ENCODE data around the gene SKI. TPM values are rescaled to one million over a fixed set of nuclear protein-coding genes. Genes with fewer than 3 reads are reported as not detected.

SKI gene
- total and polyA plus RNA-seq, 4 donors: 17.1 to 90.7 (median 40.7) TPM

DNA sequence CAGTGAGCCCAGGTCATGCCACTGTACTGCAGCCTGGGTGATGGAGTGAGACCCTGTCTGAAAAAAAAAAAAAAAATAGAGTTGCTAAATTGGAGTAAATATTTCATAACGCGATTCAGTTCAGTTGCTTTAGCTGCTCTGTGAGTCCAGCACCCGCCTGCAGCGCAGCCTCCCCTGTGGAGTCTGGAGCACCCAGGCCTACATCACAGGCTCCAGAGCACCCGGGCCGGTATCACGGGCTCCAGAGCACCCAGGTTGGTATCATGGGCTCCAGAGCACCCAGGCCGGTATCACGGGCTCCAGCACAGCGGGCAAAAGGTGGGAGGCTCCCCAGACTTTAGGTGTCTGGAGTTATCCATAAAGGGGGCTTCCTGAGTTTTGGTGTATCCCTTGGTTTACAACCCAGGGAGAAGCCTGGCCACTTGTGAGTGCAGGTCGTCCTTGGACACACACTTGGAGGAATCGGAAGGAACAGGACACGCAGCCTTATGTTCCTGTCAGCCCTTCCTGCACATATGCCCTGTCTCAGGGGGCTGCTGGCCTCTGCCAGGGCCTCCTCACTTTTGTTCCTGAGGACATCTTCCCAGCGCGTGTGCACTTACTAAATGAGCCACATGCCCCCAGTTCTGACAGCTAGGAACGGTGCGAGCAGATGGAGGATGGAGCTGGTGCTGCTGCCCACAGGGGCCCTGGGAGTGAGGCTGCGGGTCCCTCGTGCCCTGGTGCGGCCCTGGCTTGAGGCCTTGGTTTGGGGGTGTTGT is 25.1 kb downstream of the SKI start:
- H3K4me3 ChIP-seq: no peak overlapping the region
- H3K4me1 ChIP-seq (ENCODE audit: control insufficient read depth in 5 of 5, insufficient read depth in 5 of 5, low read length in 5 of 5): peaks cover 9 to 67% (median 35%) of the 10 kb centered on the region in 5 donors
- TF ChIP-seq CTCF (IDR thresholded peaks at IDR 0.05; ENCODE audit: control extremely low read depth, extremely low read depth): no peak
- H3K27me3 ChIP-seq (ENCODE audit: control insufficient read depth in 3 of 3, insufficient read depth in 3 of 3, low read length in 2 of 3): no peaks in the 10 kb centered on the region
- H3K36me3 ChIP-seq (ENCODE audit: control insufficient read depth in 4 of 4, insufficient read depth in 4 of 4, low read length in 4 of 4): peaks cover 0 to 8% (median 3%) of the 10 kb centered on the region in 4 donors
- peaks cover 0 to 5% (median 1%) of the 10 kb centered on the region in 4 donors for H3K9me3 ChIP-seq (ENCODE audit: control insufficient read depth in 4 of 4, insufficient read depth in 3 of 4, low read length in 3 of 4)
- 89 to 91% methylated on average over 20 of the region's 20 CpGs for WGBS, 2 donors
- ATAC-seq (ENCODE audit: insufficient read depth, low FRiP score) (no peak), DNase-seq (no peak)
- H3K9ac ChIP-seq (ENCODE audit: insufficient read depth in 1 of 2, low read length in 2 of 2): no peak overlapping the region
- no peak overlapping the region for H3K27ac ChIP-seq (ENCODE audit: low read depth in 1 of 2, low read length in 1 of 2)

GRCh38 chr1:2253797-2254480 is 25.8 kb downstream of the SKI start:
- no peak overlapping the region for H3K4me3 ChIP-seq
- no peaks in the 10 kb centered on the region for H3K27me3 ChIP-seq (ENCODE audit: control insufficient read depth in 3 of 3, insufficient read depth in 3 of 3, low read length in 2 of 3)
- ATAC-seq (ENCODE audit: insufficient read depth, low FRiP score): no peak
- TF ChIP-seq CTCF (IDR thresholded peaks at IDR 0.05; ENCODE audit: control extremely low read depth, extremely low read depth): no peak
- H3K36me3 ChIP-seq (ENCODE audit: control insufficient read depth in 4 of 4, insufficient read depth in 4 of 4, low read length in 4 of 4): peaks cover 0 to 8% (median 3%) of the 10 kb centered on the region in 4 donors
- no peak overlapping the region for H3K9ac ChIP-seq (ENCODE audit: insufficient read depth in 1 of 2, low read length in 2 of 2)
- no peak overlapping the region for H3K27ac ChIP-seq (ENCODE audit: low read depth in 1 of 2, low read length in 1 of 2)
- H3K4me1 ChIP-seq (ENCODE audit: control insufficient read depth in 5 of 5, insufficient read depth in 5 of 5, low read length in 5 of 5): peaks cover 5 to 66% (median 28%) of the 10 kb centered on the region in 5 donors
- no peak for DNase-seq
- H3K9me3 ChIP-seq (ENCODE audit: control insufficient read depth in 4 of 4, insufficient read depth in 3 of 4, low read length in 3 of 4): peaks cover 0 to 5% (median 1%) of the 10 kb centered on the region in 4 donors
- 96 to 97% methylated on average over 23 of the region's 23 CpGs for WGBS, 2 donors

DNA sequence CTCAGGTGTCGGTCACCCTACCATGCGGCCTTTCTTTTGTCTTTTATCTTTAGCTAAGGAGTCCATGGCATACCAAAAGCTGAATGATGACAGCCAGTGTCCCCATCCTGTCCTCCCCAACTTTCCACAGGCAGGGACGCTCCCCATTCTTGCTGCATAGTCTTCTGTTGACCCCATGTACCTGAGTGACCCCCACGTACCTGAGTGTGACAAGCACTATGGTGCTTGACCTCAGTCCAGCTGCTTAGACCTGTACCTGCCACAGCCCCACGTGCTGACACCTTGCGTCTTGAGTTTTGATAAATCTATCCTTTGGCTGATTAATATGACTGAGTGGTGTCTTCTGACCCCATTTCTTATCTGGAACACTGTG is 26.9 kb downstream of the SKI start:
- Histone ChIP-seq H3K4me3 (no peak overlapping the region), H3K9ac (ENCODE audit: insufficient read depth in 1 of 2, low read length in 2 of 2) (no peak overlapping the region), H3K27ac (ENCODE audit: low read depth in 1 of 2, low read length in 1 of 2) (peak overlapping the region; percentile 56 to 87), H3K4me1 (ENCODE audit: control insufficient read depth in 5 of 5, insufficient read depth in 5 of 5, low read length in 5 of 5) (peaks cover 8 to 61% (median 20%) of the 10 kb centered on the region in 5 donors), H3K27me3 (ENCODE audit: control insufficient read depth in 3 of 3, insufficient read depth in 3 of 3, low read length in 2 of 3) (no peaks in the 10 kb centered on the region), H3K36me3 (ENCODE audit: control insufficient read depth in 4 of 4, insufficient read depth in 4 of 4, low read length in 4 of 4) (peaks cover 0 to 8% (median 3%) of the 10 kb centered on the region in 4 donors), H3K9me3 (ENCODE audit: control insufficient read depth in 4 of 4, insufficient read depth in 3 of 4, low read length in 3 of 4) (peaks cover 0 to 5% (median 1%) of the 10 kb centered on the region in 4 donors)
- ATAC-seq (ENCODE audit: insufficient read depth, low FRiP score) (no peak), DNase-seq (no peak)
- 87 to 93% methylated on average over 6 of the region's 6 CpGs for WGBS, 2 donors
- no peak for TF ChIP-seq CTCF (IDR thresholded peaks at IDR 0.05; ENCODE audit: control extremely low read depth, extremely low read depth)
